IMR-90 (cell line): ENCODE data around the gene DEF6. TPM values are rescaled to one million over a fixed set of nuclear protein-coding genes. Genes with fewer than 3 reads are reported as not detected.
"Not testable (repeated sequence)": the region's sequence is repeated elsewhere in the genome, so short reads cannot be mapped to it uniquely, and the experiment has no call there.

ENCODE experiments used
- ATAC-seq: fragments of 200-7000 bp; cut with Tn5 transposase; 2 replicates; pipeline ENCODE4 v1.9.1; 2020; ENCODE audit warnings: low read depth, mild to moderate bottlenecking, moderate library complexity
- BruUV-seq: library from RNA; stranded (reverse); fragments of 400-500 nt; replicated peaks from 2 replicates; lab custom pipeline; 2021; lab: Mats Ljungman, UMichigan
- CTCF ChIA-PET: fragments of 300-600 bp; formaldehyde crosslinking; extraction: SDS; loops from one replicate; lab custom pipeline; 2021; ENCODE audit warnings: antibody characterized with exemption; lab: Yijun Ruan, JAX
- POLR2A ChIA-PET: fragments of 300-600 bp; sonication (Branson Sonifier 250); formaldehyde crosslinking; loops from one replicate; lab custom pipeline; 2022; ENCODE audit warnings: antibody characterized with exemption; ENCODE audit not compliant: unreplicated experiment; lab: Charles Lee
- DNase-seq: peaks from one replicate; pipeline ENCODE4 v3.0.0; 2013
- H2AFZ ChIP-seq: replicated peaks from 2 replicates; pipeline ENCODE3; 2013; ENCODE audit warnings: low read length, mild to moderate bottlenecking; ENCODE audit not compliant: poor library complexity
- H2AK5ac ChIP-seq: 2 replicates; pipeline ENCODE4 v1.6.1; 2013; ENCODE audit warnings: low read depth, low read length, inconsistent platforms
- H2AK9ac ChIP-seq: replicated peaks from 2 replicates; pipeline ENCODE3; 2013; ENCODE audit warnings: mild to moderate bottlenecking, low read depth, low read length, moderate library complexity; ENCODE audit not compliant: poor library complexity
- H2BK120ac ChIP-seq: 2 replicates; pipeline ENCODE4 v1.6.1; 2013; ENCODE audit warnings: low read depth, low read length, inconsistent platforms
- H2BK15ac ChIP-seq: 3 replicates; pipeline ENCODE4 v1.6.1; 2013; ENCODE audit warnings: low read depth, low read length, inconsistent platforms
- H2BK20ac ChIP-seq: 2 replicates; pipeline ENCODE4 v1.6.1; 2013; ENCODE audit warnings: low read depth, mild to moderate bottlenecking, inconsistent platforms, low read length, moderate library complexity
- H2BK5ac ChIP-seq: 2 replicates; pipeline ENCODE4 v1.6.1; 2013; ENCODE audit warnings: mild to moderate bottlenecking, low read depth, low read length, inconsistent platforms; ENCODE audit not compliant: poor library complexity, severe bottlenecking
- H3K14ac ChIP-seq: replicated peaks from 2 replicates; pipeline ENCODE4 v1.6.1; 2013; ENCODE audit warnings: low read depth, low read length, inconsistent platforms
- H3K18ac ChIP-seq: 2 replicates; pipeline ENCODE4 v1.6.1; 2013; ENCODE audit warnings: low read depth, low read length, control low read depth
- H3K23ac ChIP-seq: 2 replicates; pipeline ENCODE4 v1.6.1; 2013; ENCODE audit warnings: low read depth, low read length, inconsistent platforms
- H3K27ac ChIP-seq: 2 replicates; pipeline ENCODE4 v1.5.1; 2013; ENCODE audit warnings: mild to moderate bottlenecking, control low read depth, low read length; ENCODE audit not compliant: insufficient read depth
- H3K27me3 ChIP-seq: 2 replicates; pipeline ENCODE4 v1.6.1; 2013; ENCODE audit warnings: low read length; ENCODE audit not compliant: control insufficient read depth, insufficient read depth
- H3K36me3 ChIP-seq: 2 replicates; pipeline ENCODE4 v1.6.1; 2013; ENCODE audit warnings: low read length, mixed read lengths; ENCODE audit not compliant: control insufficient read depth, insufficient read depth
- H3K4ac ChIP-seq: 2 replicates; pipeline ENCODE4 v1.6.1; 2013; ENCODE audit warnings: low read depth, low read length, inconsistent platforms
- H3K4me1 ChIP-seq: 2 replicates; pipeline ENCODE4 v1.6.1; 2013; ENCODE audit warnings: low read length, mixed read lengths; ENCODE audit not compliant: control insufficient read depth, insufficient read depth
- H3K4me2 ChIP-seq: 2 replicates; pipeline ENCODE4 v1.6.1; 2013; ENCODE audit warnings: low read depth, mild to moderate bottlenecking, control low read depth, low read length, moderate library complexity
- H3K4me3 ChIP-seq: 2 replicates; pipeline ENCODE4 v1.5.1; 2013; ENCODE audit warnings: low read depth, mild to moderate bottlenecking, control low read depth, low read length, moderate library complexity; ENCODE audit not compliant: insufficient read depth
- H3K56ac ChIP-seq: 2 replicates; pipeline ENCODE4 v1.6.1; 2013; ENCODE audit warnings: low read length, inconsistent platforms; ENCODE audit not compliant: insufficient read depth; ENCODE audit errors: extremely low read depth
- H3K79me1 ChIP-seq, 2 experiments: 2 replicates each; pipeline ENCODE4 v1.6.1; 2013; ENCODE audit warnings: low read length in 2 of 2, inconsistent platforms in 1 of 2, low read depth in 1 of 2
- H3K9ac ChIP-seq: 2 replicates; pipeline ENCODE4 v1.6.1; 2013; ENCODE audit warnings: low read depth, low read length, control low read depth
- H3K9me1 ChIP-seq: 2 replicates; pipeline ENCODE4 v1.6.1; 2013; ENCODE audit warnings: low read length, inconsistent platforms; ENCODE audit not compliant: insufficient read depth
- H3K9me3 ChIP-seq: 2 replicates; pipeline ENCODE4 v1.6.1; 2013; ENCODE audit warnings: low read length; ENCODE audit not compliant: control insufficient read depth, insufficient read depth
- H4K20me1 ChIP-seq: 2 replicates; pipeline ENCODE4 v1.6.1; 2013; ENCODE audit warnings: low read length, inconsistent platforms; ENCODE audit not compliant: insufficient read depth
- H4K5ac ChIP-seq: 2 replicates; pipeline ENCODE4 v1.6.1; 2013; ENCODE audit warnings: mild to moderate bottlenecking, low read depth, low read length, control low read depth
- H4K8ac ChIP-seq, 2 experiments: 2 replicates each; pipeline ENCODE4 v1.6.1; 2013; ENCODE audit warnings: low read depth in 2 of 2, low read length in 2 of 2, control low read depth in 1 of 2, inconsistent platforms in 1 of 2
- H4K91ac ChIP-seq: 2 replicates; pipeline ENCODE4 v1.6.1; 2013; ENCODE audit warnings: low read depth, low read length, inconsistent platforms; ENCODE audit not compliant: insufficient read depth
- WGBS, 2 experiments: methylation state at CpG; one replicate each; pipeline versions ENCODE4 v1.1.5 to v1.1.7; 2013; ENCODE audit warnings: missing lambda C conversion rate in 2 of 2; ENCODE audit not compliant: insufficient read length in 1 of 2; ENCODE audit errors: extremely low coverage in 2 of 2; 5-methylcytosine and 5-hydroxymethylcytosine counted together
- dilution Hi-C: fragments of 300-500 bp; cut with HindIII; formaldehyde crosslinking; loops from one replicate; pipeline ENCODE4 v1.14.3; 2018; ENCODE audit warnings: low sequenced_read_pairs; ENCODE audit not compliant: unreplicated experiment
- in situ Hi-C: fragments of 300-500 bp; cut with MboI; formaldehyde crosslinking; loops from 3 replicates; pipeline ENCODE4 v1.14.3; 2019; ENCODE audit warnings: low sequenced_read_pairs, inconsistent platforms, mixed read lengths
- intact Hi-C: fragments of 100-400 bp; cut with micrococcal nuclease; formaldehyde crosslinking; loops from 2 replicates; pipeline ENCODE4 v1.10.0; 2022
- polyA plus RNA-seq, 3 experiments: library from polyadenylated mRNA; depleted of rRNA; stranded (reverse); fragments of >200 nt; gene quantifications; 2 replicates each; pipeline ENCODE4 v1.2.3, GENCODE V29; 2012; ENCODE audit warnings: low replicate concordance in 1 of 3
- total RNA-seq: library from RNA; depleted of rRNA; stranded (reverse); fragments of >200 nt; gene quantifications from 2 replicates; pipeline ENCODE4 v1.2.3, GENCODE V29; 2012

DEF6 gene
- total and polyA plus RNA-seq, 2 of the 4 experiments (the other 2 are of a cell fraction): 2.5 to 4.2 TPM

GRCh38 chr6:35328965-35329364, 31.3 kb downstream of the DEF6 start:
- H2BK20ac ChIP-seq, H4K5ac ChIP-seq, H3K9me3 ChIP-seq, H2AK5ac ChIP-seq, H3K27me3 ChIP-seq, H3K56ac ChIP-seq, H3K14ac ChIP-seq, H3K18ac ChIP-seq, BruUV-seq, POLR2A ChIA-PET, in situ Hi-C loops, DNase-seq, H3K4me3 ChIP-seq, H3K4me2 ChIP-seq, H3K9ac ChIP-seq, H4K91ac ChIP-seq, H3K27ac ChIP-seq, H2AFZ ChIP-seq, H4K20me1 ChIP-seq, H2BK120ac ChIP-seq, H3K9me1 ChIP-seq, H3K4me1 ChIP-seq, dilution Hi-C loops, intact Hi-C loops, ATAC-seq, H3K79me1 ChIP-seq, H4K8ac ChIP-seq, H3K36me3 ChIP-seq, H2BK5ac ChIP-seq, H3K23ac ChIP-seq, H2BK15ac ChIP-seq, H2AK9ac ChIP-seq, H3K4ac ChIP-seq: not testable (repeated sequence)
- WGBS, 2 experiments: 73% methylated on average over 3 of the region's 8 CpGs; no CpG with 5 or more reads in 1 of the 2 experiments
- CTCF ChIA-PET: interaction anchor here (0.6 to 1.4 kb wide), 2 partner anchors 11 to 470 kb away, joined by 8 to 10 read pairs; no protein-coding TSS in a partner anchor
